ENCODE data around the gene ITGA2B.

- no peak for TF ChIP-seq CTCF (IDR thresholded peaks at IDR 0.05)
- TF ChIP-seq POLR2AphosphoS5 (IDR thresholded peaks at IDR 0.05) = no peak
- TF ChIP-seq EP300 (IDR thresholded peaks at IDR 0.05) = no peak
These were observed 53.5 kb downstream of the ITGA2B start for GRCh38 chr17:44335968-44336367.

Data from upper lobe of left lung (tissue), 4 donors.